Right lobe of liver (tissue), 6 donors: ENCODE measurements around the gene CCZ1B. TPM values are rescaled to one million over a fixed set of nuclear protein-coding genes. Genes with fewer than 3 reads are reported as not detected.
A peak's percentile ranks its signal among the peaks of the same experiment; 100 is the strongest.
"Not testable (repeated sequence)": the region's sequence is repeated elsewhere in the genome, so short reads cannot be mapped to it uniquely, and the experiment has no call there.

ENCODE experiments used
- ATAC-seq, 4 donors: fragments of 200-7000 bp; cut with Tn5 transposase; one replicate each; pipeline ENCODE4 v1.9.1; 2020; ENCODE audit warnings: mild to moderate bottlenecking in 4 of 4, moderate library complexity in 4 of 4
- DNase-seq, 3 donors: peaks; one replicate each; pipeline ENCODE4 v3.0.0-alpha.2; 2020
- H3K27ac ChIP-seq, 3 donors: fragments of 200-600 bp; one replicate each; pipeline ENCODE4 v1.8.0; 2022
- H3K27me3 ChIP-seq, 2 donors: fragments of 200-600 bp; one replicate each; pipeline ENCODE4 v1.8.0; 2022
- H3K36me3 ChIP-seq, 4 donors: fragments of 200-600 bp; sonication (generic) in 1 of 4; one replicate each; pipeline versions ENCODE4 v1.5.1 to v1.8.0; 2017 to 2022; ENCODE audit warnings: control low read depth in 1 of 4
- H3K4me1 ChIP-seq, 4 donors: fragments of 200-600 bp; sonication (generic) in 1 of 4; one replicate each; pipeline versions ENCODE4 v1.5.1 to v1.8.0; 2017 to 2022; ENCODE audit warnings: control low read depth in 1 of 4
- H3K4me3 ChIP-seq, 3 donors: fragments of 200-600 bp; one replicate each; pipeline ENCODE4 v1.8.0; 2022
- H3K9me3 ChIP-seq, 4 donors: fragments of 200-600 bp; sonication (generic) in 1 of 4; one replicate each; pipeline versions ENCODE4 v1.5.1 to v1.8.0; 2017 to 2022; ENCODE audit warnings: control low read depth in 1 of 4
- POLR2A ChIP-seq: fragments of 450-650 bp; IDR thresholded peaks from one replicate; pipeline ENCODE4 v1.6.1; 2017; ENCODE audit warnings: antibody characterized with exemption, mild to moderate bottlenecking
- WGBS: methylation state at CpG from one replicate; pipeline ENCODE4 v1.1.6; 2018; ENCODE audit warnings: low coverage, low lambda C conversion rate; ENCODE audit not compliant: insufficient coverage; ENCODE audit errors: missing lambda C conversion rate; 5-methylcytosine and 5-hydroxymethylcytosine counted together
- intact Hi-C, 2 donors: fragments of 100-400 bp; cut with DNase I; formaldehyde crosslinking; loops; one replicate each; pipeline versions ENCODE4 v1.11.2 to v1.14.1; 2022
- total RNA-seq, 6 experiments: library from RNA; depleted of rRNA in 2 of 6; stranded (reverse); fragments of >200 nt in 2 of 6; fragmentation: NEBNext Ultra II Directional in 3 of 6; extraction: Animal tissue kit (Norgen Biotek cat#: 25700) in 3 of 6; gene quantifications; one replicate each; pipeline versions ENCODE4 v1.1.0 to v1.2.4, GENCODE V29; 2016 to 2023
- TF ChIP-seq, protein P1 (sequence below), 4 donors: fragments of 200-600 bp in 3 of 4; fragments of 450-650 bp in 1 of 4; IDR thresholded peaks; one replicate each; pipeline versions ENCODE4 v1.5.1 to v1.8.0; 2016 to 2022; ENCODE audit warnings: antibody characterized with exemption in 4 of 4, mild to moderate bottlenecking in 2 of 4
- donor health status: DM: no; HTN: yes; CAD: no.
- donor health status: DM: no; HTN: no; CAD: no.
- donor health status: DM: no; HTN: no; CAD: no.
- donor health status: DM: no; HTN: yes; CAD: no.
- donor health status: DM: no; HTN: yes; CAD: no.

Gene CCZ1B
- total RNA-seq, 6 experiments from 2014 or later, result 6.5 to 24.1 (median 16.2) TPM

DNA sequence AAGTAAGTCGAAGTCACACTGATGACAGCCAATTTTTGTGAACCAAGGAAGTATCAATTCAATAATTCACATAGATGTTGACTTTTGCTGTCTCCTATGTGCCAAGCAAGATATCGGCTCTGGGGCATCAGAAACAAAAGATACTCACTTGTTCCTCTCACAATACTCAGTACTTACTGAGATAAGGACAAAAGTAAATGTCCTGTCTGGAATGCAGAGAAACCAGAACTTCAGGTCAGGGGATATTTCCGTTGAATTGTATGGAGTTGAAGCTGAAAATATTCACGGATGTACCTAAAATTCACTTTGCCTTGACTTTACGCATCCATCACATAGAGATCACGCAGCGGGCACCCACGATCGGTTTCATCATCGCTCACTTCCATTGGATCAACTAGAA is 11.0 kb upstream of the CCZ1B start:
- H3K9me3 ChIP-seq, DNase-seq, H3K4me3 ChIP-seq, H3K27me3 ChIP-seq, H3K27ac ChIP-seq, H3K36me3 ChIP-seq, intact Hi-C loops, ATAC-seq, H3K4me1 ChIP-seq: not testable (repeated sequence)
- WGBS, result 68% methylated on average over 7 of the region's 10 CpGs

DNA sequence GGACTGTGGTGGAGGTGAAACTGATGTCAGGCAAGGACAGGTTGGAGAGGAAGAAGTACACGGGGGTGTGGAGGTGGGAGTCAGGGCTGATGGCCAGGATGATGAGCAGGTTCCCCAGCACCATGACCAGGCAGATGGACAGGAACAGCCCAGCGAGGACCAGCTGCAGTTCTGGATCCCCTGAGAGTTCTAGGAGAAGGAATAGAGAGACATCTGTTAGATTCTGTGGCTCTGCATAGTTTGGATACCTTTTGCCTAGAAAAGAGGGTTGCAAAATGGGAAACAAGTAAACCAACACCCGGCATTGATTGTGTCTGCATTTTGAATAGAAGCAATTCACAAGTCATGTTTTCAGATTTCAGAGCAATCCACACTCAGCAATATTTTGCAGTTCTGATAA is 9.4 kb upstream of the CCZ1B start:
- H3K9me3 ChIP-seq, H3K27me3 ChIP-seq, H3K4me1 ChIP-seq, H3K27ac ChIP-seq, DNase-seq, H3K36me3 ChIP-seq, H3K4me3 ChIP-seq, intact Hi-C loops, ATAC-seq: not testable (repeated sequence)
- 32% methylated on average over 3 of the region's 3 CpGs for WGBS

DNA sequence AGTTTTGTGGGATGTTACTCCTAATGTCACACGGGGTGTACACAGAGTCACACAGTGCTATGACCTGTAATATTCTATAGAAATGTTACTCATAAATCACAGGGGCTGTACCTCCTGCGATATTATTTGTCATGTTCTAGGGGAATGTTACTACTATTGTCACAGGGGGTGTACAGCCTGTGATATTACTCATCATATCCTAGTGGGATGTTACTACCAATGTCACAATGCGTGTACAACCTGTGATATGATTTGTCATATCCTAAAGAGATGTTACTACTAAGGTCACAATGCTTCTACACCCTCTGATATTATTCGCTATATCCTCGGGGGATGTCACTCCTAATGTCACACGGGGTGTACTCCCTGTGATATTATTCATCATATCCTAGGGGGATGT is 7.6 kb upstream of the CCZ1B start:
- Histone ChIP-seq H3K27ac (no peak overlapping the region), H3K9me3 (no peaks in the 10 kb centered on the region), H3K4me3 (no peak overlapping the region), H3K36me3 (no peaks in the 10 kb centered on the region), H3K27me3 (no peaks in the 10 kb centered on the region), H3K4me1 (no peaks in the 10 kb centered on the region)
- DNase-seq (no peak), ATAC-seq (no peak)
- intact Hi-C loops, result no loop called here
- WGBS, result 59% methylated on average over 3 of the region's 6 CpGs
- TF ChIP-seq, protein P1, sequence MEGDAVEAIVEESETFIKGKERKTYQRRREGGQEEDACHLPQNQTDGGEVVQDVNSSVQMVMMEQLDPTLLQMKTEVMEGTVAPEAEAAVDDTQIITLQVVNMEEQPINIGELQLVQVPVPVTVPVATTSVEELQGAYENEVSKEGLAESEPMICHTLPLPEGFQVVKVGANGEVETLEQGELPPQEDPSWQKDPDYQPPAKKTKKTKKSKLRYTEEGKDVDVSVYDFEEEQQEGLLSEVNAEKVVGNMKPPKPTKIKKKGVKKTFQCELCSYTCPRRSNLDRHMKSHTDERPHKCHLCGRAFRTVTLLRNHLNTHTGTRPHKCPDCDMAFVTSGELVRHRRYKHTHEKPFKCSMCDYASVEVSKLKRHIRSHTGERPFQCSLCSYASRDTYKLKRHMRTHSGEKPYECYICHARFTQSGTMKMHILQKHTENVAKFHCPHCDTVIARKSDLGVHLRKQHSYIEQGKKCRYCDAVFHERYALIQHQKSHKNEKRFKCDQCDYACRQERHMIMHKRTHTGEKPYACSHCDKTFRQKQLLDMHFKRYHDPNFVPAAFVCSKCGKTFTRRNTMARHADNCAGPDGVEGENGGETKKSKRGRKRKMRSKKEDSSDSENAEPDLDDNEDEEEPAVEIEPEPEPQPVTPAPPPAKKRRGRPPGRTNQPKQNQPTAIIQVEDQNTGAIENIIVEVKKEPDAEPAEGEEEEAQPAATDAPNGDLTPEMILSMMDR (IDR thresholded peaks at IDR 0.05), result no peak
- TF ChIP-seq POLR2A, result no peak

- Histone ChIP-seq H3K27me3 (no peaks in the 10 kb centered on the region), H3K36me3 (no peaks in the 10 kb centered on the region), H3K9me3 (no peaks in the 10 kb centered on the region), H3K27ac (no peak overlapping the region), H3K4me1 (no peaks in the 10 kb centered on the region), H3K4me3 (no peak overlapping the region)
- no peak for DNase-seq
- 47% methylated on average over 3 of the region's 7 CpGs for WGBS
- TF ChIP-seq, protein P1 (IDR thresholded peaks at IDR 0.05), result no peak
- no peak for TF ChIP-seq POLR2A
- intact Hi-C loops, result no loop called here
- ATAC-seq, result no peak
These were observed 5.1 kb upstream of the CCZ1B start for GRCh38 chr7:6831018-6831725.

GRCh38 chr7:6830026-6830425 is 4.0 kb upstream of the CCZ1B start:
- intact Hi-C loops, H3K4me1 ChIP-seq, ATAC-seq, H3K4me3 ChIP-seq, H3K36me3 ChIP-seq, H3K9me3 ChIP-seq, H3K27me3 ChIP-seq, H3K27ac ChIP-seq, DNase-seq: not testable (repeated sequence)
- WGBS, result 70% methylated on average over 4 of the region's 6 CpGs

- 48% methylated on average over 4 of the region's 5 CpGs for WGBS
- H3K9me3 ChIP-seq, H3K27me3 ChIP-seq, H3K4me3 ChIP-seq, H3K27ac ChIP-seq, H3K4me1 ChIP-seq, intact Hi-C loops, H3K36me3 ChIP-seq, DNase-seq, ATAC-seq: not testable (repeated sequence)
These were observed 3.5 kb upstream of the CCZ1B start for GRCh38 chr7:6829616-6830015.

DNA sequence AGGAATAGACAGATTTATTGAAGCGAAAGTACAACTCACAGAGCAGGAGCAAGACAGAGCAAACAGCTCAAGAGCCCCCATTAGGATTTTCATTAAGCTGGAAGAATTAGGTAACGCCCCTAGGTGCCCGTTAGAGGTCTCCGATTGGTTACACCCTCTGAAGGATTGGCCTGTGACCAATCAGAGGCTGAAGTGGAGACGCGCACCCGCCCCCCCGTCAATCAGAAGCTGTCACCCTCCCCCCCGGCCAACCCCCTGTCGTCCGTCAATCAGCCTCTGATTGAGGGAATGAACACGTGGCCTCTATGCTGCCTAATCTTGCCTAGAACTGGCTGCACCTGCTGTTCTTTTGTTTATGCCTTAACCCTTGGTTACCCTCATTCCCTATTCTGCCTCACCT is 1.1 kb upstream of the CCZ1B start:
- H3K4me1 ChIP-seq, intact Hi-C loops, H3K4me3 ChIP-seq, H3K27me3 ChIP-seq, H3K27ac ChIP-seq, H3K36me3 ChIP-seq, ATAC-seq, DNase-seq, H3K9me3 ChIP-seq: not testable (repeated sequence)
- 80% methylated on average over 1 of the region's 12 CpGs for WGBS

- peak overlapping the region in 1 of 3 donors; percentile 70 for H3K27ac ChIP-seq
- intact Hi-C loops, result not testable (repeated sequence)
These were observed 594 bp downstream of the CCZ1B start for GRCh38 chr7:6825236-6826125.

DNA sequence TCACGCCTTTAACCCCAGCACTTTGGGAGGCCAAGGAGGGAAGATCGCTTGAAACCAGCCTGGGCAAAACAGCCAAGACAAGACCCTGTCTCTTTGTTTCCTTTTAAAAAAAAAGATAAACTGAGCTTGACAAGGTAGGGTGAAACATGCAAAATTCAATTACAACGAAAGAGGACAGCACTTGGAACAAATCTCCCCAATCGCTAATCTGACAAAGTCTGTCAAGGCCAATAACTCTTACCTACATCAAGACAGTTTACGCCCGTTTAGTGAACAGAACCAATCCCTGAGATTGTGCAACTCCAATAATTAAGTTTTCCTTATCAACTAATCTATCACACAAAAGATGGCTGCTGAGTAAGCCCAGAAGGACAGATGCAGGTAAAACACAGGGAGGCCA is 4.5 kb downstream of the CCZ1B start:
- intact Hi-C loops, ATAC-seq, H3K4me1 ChIP-seq, H3K9me3 ChIP-seq, H3K4me3 ChIP-seq, H3K27me3 ChIP-seq, DNase-seq, H3K27ac ChIP-seq, H3K36me3 ChIP-seq: not testable (repeated sequence)
- WGBS, result 92% methylated on average over 6 of the region's 6 CpGs

More at GRCh38 chr7:6825236-6826125, 594 bp downstream of the CCZ1B start:
- not testable (repeated sequence) for H3K36me3 ChIP-seq, DNase-seq, H3K27me3 ChIP-seq, H3K4me1 ChIP-seq, H3K9me3 ChIP-seq
- peak in 3 of 4 donors; percentile 37 to 70 (median 56) for ATAC-seq
- peak overlapping the region; percentile 63 to 65 (median 65) for H3K4me3 ChIP-seq
- 0% methylated on average over 1 of the region's 42 CpGs for WGBS
